Esophagus (tissue), 2 donors: ENCODE data around the gene THBS2. TPM values are rescaled to one million over a fixed set of nuclear protein-coding genes. Genes with fewer than 3 reads are reported as not detected.

Experiments
- H3K27ac ChIP-seq, 2 donors: one replicate each; pipeline ENCODE4 v1.5.1; 2013; ENCODE audit warnings: low read depth in 2 of 2, mild to moderate bottlenecking in 2 of 2, inconsistent platforms in 1 of 2, low read length in 1 of 2, moderate library complexity in 1 of 2
- H3K27me3 ChIP-seq, 2 donors: one replicate each; pipeline ENCODE4 v1.6.1; 2013; ENCODE audit warnings: low read length in 2 of 2, control low read depth in 1 of 2, mild to moderate bottlenecking in 1 of 2; ENCODE audit not compliant: insufficient read depth in 2 of 2, control insufficient read depth in 1 of 2
- H3K36me3 ChIP-seq, 2 donors: one replicate each; pipeline ENCODE4 v1.6.1; 2013; ENCODE audit warnings: low read length in 1 of 2; ENCODE audit not compliant: control insufficient read depth in 2 of 2, insufficient read depth in 2 of 2
- H3K4me1 ChIP-seq, 2 donors: one replicate each; pipeline ENCODE4 v1.6.1; 2013; ENCODE audit warnings: low read length in 1 of 2; ENCODE audit not compliant: control insufficient read depth in 2 of 2, insufficient read depth in 2 of 2
- H3K4me3 ChIP-seq, 2 donors: one replicate each; pipeline ENCODE4 v1.5.1; 2013; ENCODE audit warnings: low read length in 2 of 2, mild to moderate bottlenecking in 2 of 2, low read depth in 1 of 2, moderate library complexity in 1 of 2
- H3K9me3 ChIP-seq, 2 donors: one replicate each; pipeline ENCODE4 v1.6.1; 2013; ENCODE audit warnings: mild to moderate bottlenecking in 2 of 2, low read depth in 1 of 2, low read length in 1 of 2, moderate library complexity in 1 of 2; ENCODE audit not compliant: control insufficient read depth in 2 of 2, insufficient read depth in 1 of 2
- WGBS, 2 donors: extraction: QIAGEN DNeasy Blood & Tissue Kit; methylation state at CpG; one replicate each; pipeline ENCODE4 v1.1.7; 2013; 5-methylcytosine and 5-hydroxymethylcytosine counted together
- polyA plus RNA-seq, 2 donors: library from polyadenylated mRNA; stranded (reverse); fragments of 200-250 nt; gene quantifications; one replicate each; pipeline ENCODE4 v1.2.3, GENCODE V29; 2013
- donor health status: healthy with polysubstance abuse.
- donor health status: Bipolar disorder and iron deficiency.

THBS2 gene
- polyA plus RNA-seq, 2 donors = 1.6 to 2.5 TPM

GRCh38 chr6:169173532-169174268, 79.9 kb downstream of the THBS2 start:
- H3K27ac ChIP-seq = no peak overlapping the region
- 88 to 90% methylated on average over 25 of the region's 25 CpGs for WGBS, 2 donors

DNA sequence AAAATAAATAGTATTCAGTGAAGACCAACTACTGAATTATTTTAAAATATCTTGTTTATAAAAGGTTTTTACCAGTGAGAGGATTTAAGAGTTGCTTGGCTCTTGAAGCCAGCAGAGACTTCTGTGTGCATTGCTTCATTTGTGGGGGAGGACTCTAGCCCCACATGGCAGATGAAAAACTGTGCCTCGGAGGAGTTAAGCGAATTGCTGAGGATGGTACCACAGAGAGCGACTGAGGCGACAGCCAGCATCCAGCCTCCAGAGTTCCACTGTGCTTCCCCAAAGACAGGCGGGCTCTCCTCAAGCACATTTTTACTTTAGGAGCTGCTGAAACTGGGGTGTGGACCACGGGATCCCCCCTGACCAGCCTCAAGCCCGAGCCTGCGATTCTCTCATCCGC, 80.7 kb downstream of the THBS2 start:
- 81 to 91% methylated on average over 9 of the region's 9 CpGs for WGBS, 2 donors
- peak overlapping the region in 1 of 2 donors; percentile 47 for H3K27ac ChIP-seq
- H3K27me3 ChIP-seq = no peaks in the 10 kb centered on the region
- H3K36me3 ChIP-seq = no peaks in the 10 kb centered on the region
- H3K4me3 ChIP-seq = no peak overlapping the region
- H3K9me3 ChIP-seq = peaks cover 0 to 2% of the 10 kb centered on the region in 2 donors
- H3K4me1 ChIP-seq = peaks cover 0 to 3% of the 10 kb centered on the region in 2 donors

More at GRCh38 chr6:169173532-169174268, 79.9 kb downstream of the THBS2 start:
- no peaks in the 10 kb centered on the region for H3K36me3 ChIP-seq
- no peaks in the 10 kb centered on the region for H3K27me3 ChIP-seq
- H3K4me1 ChIP-seq = peaks cover 0 to 3% of the 10 kb centered on the region in 2 donors
- no peak overlapping the region for H3K4me3 ChIP-seq
- peaks cover 0 to 2% of the 10 kb centered on the region in 2 donors for H3K9me3 ChIP-seq

- Histone ChIP-seq H3K9me3 (peaks cover 0 to 2% of the 10 kb centered on the region in 2 donors), H3K4me3 (no peak overlapping the region), H3K27me3 (no peaks in the 10 kb centered on the region), H3K36me3 (no peaks in the 10 kb centered on the region), H3K4me1 (peaks cover 0 to 3% of the 10 kb centered on the region in 2 donors), H3K27ac (peak overlapping the region in 1 of 2 donors; percentile 20)
- WGBS, 2 donors = 46 to 51% methylated on average over 12 of the region's 12 CpGs
Observed at GRCh38 chr6:169172456-169172855, 81.2 kb downstream of the THBS2 start.

- no peaks in the 10 kb centered on the region for H3K36me3 ChIP-seq
- 86% methylated on average over 8 of the region's 8 CpGs for WGBS, 2 donors
- no peak overlapping the region for H3K4me3 ChIP-seq
- H3K9me3 ChIP-seq = peaks cover 0 to 2% of the 10 kb centered on the region in 2 donors
- peaks cover 3% of the 10 kb centered on the region in 2 donors for H3K4me1 ChIP-seq
- no peaks in the 10 kb centered on the region for H3K27me3 ChIP-seq
- peak overlapping the region in 1 of 2 donors; percentile 28 for H3K27ac ChIP-seq
Observed at GRCh38 chr6:169171951-169172350, 81.7 kb downstream of the THBS2 start.

DNA sequence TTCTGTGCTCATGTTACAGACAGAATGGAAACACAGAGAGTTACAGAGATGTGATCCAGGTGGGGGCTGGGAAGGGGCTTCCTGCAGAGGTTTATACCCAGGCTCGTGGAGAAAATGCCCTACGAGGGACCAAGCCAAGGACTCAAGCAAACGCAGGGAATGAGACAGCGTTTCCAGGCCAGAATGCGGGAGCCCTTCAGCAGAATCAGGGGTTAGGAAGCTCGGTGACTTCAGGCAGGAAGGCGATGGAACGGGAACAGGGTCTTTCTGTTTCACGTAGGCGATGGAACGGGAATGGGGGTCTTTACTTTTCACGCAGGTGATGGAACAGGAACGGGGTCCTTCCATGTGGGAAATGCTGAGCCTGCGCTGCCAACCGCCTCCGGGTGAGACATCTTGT, 82.6 kb downstream of the THBS2 start:
- Histone ChIP-seq H3K9me3 (peaks cover 0 to 2% of the 10 kb centered on the region in 2 donors), H3K27ac (no peak overlapping the region)
- 88 to 95% methylated on average over 16 of the region's 16 CpGs for WGBS, 2 donors

DNA sequence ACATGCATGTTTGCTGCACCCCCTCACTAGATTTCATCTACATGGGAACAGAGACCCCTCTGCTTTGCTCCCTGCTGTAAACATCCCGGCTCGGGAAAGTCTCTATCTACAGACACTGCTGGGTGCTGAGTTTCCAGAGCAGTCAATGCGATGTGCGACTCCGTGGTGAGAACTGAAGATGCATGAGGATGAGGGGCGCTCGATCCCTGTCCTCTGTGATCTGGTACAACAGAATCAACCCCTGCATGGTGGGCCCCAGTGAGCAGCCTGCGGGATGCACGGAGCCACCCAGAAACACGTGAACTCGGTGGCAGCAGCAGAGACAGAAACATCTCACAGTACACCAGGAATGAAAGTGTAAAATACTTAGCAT, 83.1 kb downstream of the THBS2 start:
- Histone ChIP-seq H3K27me3 (no peaks in the 10 kb centered on the region), H3K36me3 (no peaks in the 10 kb centered on the region), H3K27ac (no peak overlapping the region), H3K4me3 (no peak overlapping the region), H3K9me3 (peaks cover 0 to 2% of the 10 kb centered on the region in 2 donors), H3K4me1 (peaks cover 3% of the 10 kb centered on the region in 2 donors)
- 96% methylated on average over 11 of the region's 11 CpGs for WGBS, 2 donors

More for the DNA sequence above, 82.6 kb downstream of the THBS2 start:
- no peak overlapping the region for H3K4me3 ChIP-seq
- H3K27me3 ChIP-seq = no peaks in the 10 kb centered on the region
- H3K4me1 ChIP-seq = peaks cover 3% of the 10 kb centered on the region in 2 donors
- H3K36me3 ChIP-seq = no peaks in the 10 kb centered on the region

GRCh38 chr6:169169941-169170582, 83.6 kb downstream of the THBS2 start:
- peaks cover 0 to 2% of the 10 kb centered on the region in 2 donors for H3K9me3 ChIP-seq
- H3K4me1 ChIP-seq = peaks cover 3% of the 10 kb centered on the region in 2 donors
- no peaks in the 10 kb centered on the region for H3K36me3 ChIP-seq
- 82 to 83% methylated on average over 16 of the region's 16 CpGs for WGBS, 2 donors
- no peak overlapping the region for H3K27ac ChIP-seq
- H3K27me3 ChIP-seq = no peaks in the 10 kb centered on the region
- no peak overlapping the region for H3K4me3 ChIP-seq

GRCh38 chr6:169169375-169169774, 84.3 kb downstream of the THBS2 start:
- H3K9me3 ChIP-seq = no peaks in the 10 kb centered on the region
- H3K4me3 ChIP-seq = no peak overlapping the region
- no peaks in the 10 kb centered on the region for H3K36me3 ChIP-seq
- peak overlapping the region in 1 of 2 donors; percentile 26 for H3K27ac ChIP-seq
- WGBS, 2 donors = 60 to 62% methylated on average over 17 of the region's 17 CpGs
- no peaks in the 10 kb centered on the region for H3K27me3 ChIP-seq
- peaks cover 3% of the 10 kb centered on the region in 2 donors for H3K4me1 ChIP-seq

GRCh38 chr6:169168706-169169105, 84.9 kb downstream of the THBS2 start:
- H3K27ac ChIP-seq = no peak overlapping the region
- H3K9me3 ChIP-seq = no peaks in the 10 kb centered on the region
- H3K4me3 ChIP-seq = no peak overlapping the region
- peaks cover 3% of the 10 kb centered on the region in 2 donors for H3K4me1 ChIP-seq
- 83 to 88% methylated on average over 16 of the region's 16 CpGs for WGBS, 2 donors
- no peaks in the 10 kb centered on the region for H3K27me3 ChIP-seq
- H3K36me3 ChIP-seq = no peaks in the 10 kb centered on the region
